ENCODE results near the gene PIN4.

PIN4 gene

DNA sequence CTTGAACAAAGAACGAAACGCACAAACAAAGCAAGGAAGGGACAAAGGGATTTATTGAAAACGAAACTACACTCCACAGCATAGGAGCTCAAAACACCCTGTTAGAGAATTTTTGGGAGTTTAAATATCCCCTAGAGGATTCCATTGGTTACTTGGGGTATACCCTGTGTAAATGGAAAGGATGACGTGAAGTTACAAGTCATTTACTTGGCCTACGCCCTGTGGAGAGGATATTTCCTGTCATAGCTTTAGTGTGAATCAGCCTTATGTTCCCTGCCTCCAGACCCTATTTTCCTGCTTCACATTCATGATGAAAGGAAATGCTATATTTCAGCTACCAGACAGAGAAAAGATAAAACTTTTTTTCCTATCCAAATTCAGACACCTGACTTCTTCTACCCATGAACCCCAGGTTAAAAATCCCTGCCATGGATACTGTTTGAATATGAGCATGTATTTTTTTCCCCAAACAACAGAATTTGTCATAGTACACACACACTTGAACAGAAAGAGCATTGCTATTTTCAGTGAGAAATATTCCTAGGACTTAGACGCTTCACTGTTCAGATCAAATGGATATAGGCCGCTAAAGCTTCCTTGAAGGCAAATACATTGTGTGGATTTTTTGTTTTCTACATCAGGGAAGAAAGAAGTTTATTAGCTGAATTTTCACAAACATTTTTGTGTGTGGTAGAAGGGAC, 20.4 kb downstream of the PIN4 start:
- Histone ChIP-seq H3K9me2 (replicated peaks; ENCODE audit: insufficient read depth, low read length) (no peaks in the 10 kb centered on the region), H3K36me3 (replicated peaks; ENCODE audit: insufficient read depth, low read length) (no peaks in the 10 kb centered on the region), H3K4me1 (ENCODE audit: low read length) (no peaks in the 10 kb centered on the region), H4K20me1 (ENCODE audit: insufficient read depth, low read length) (no peaks in the 10 kb centered on the region), H3K27me3 (replicated peaks; ENCODE audit: insufficient read depth, low read length) (no peaks in the 10 kb centered on the region), H3K9ac (ENCODE audit: low read length) (no peak overlapping the region), H3K9me3 (replicated peaks; ENCODE audit: insufficient read depth, low read length) (no peaks in the 10 kb centered on the region), H3K79me2 (ENCODE audit: low read length) (peaks cover 9% of the 10 kb centered on the region; the same call in 1 of the 2 replicates), H3K27ac (ENCODE audit: low read length) (no peak overlapping the region), H3F3A (ENCODE audit: insufficient read depth, low read length) (no peaks in the 10 kb centered on the region), H2AFZ (ENCODE audit: low read length) (no peak overlapping the region), H3K4me2 (ENCODE audit: low read depth, low read length) (no peak overlapping the region), H3K4me3 (ENCODE audit: low read length) (no peak overlapping the region)
- TF ChIP-seq EZH2 (optimal IDR thresholded peaks at IDR 0.05; ENCODE audit: low read depth, low read length) (no peak), CTCF (IDR thresholded peaks at IDR 0.05; ENCODE audit: low read length) (no peak), EZH2phosphoT487 (IDR thresholded peaks at IDR 0.05; ENCODE audit: low read length) (no peak)
- no peak for DNase-seq

GRCh38 chrX:72202792-72203401, 21.3 kb downstream of the PIN4 start:
- Histone ChIP-seq H3K27ac (ENCODE audit: low read length) (no peak overlapping the region), H2AFZ (ENCODE audit: low read length) (no peak overlapping the region), H4K20me1 (ENCODE audit: insufficient read depth, low read length) (no peaks in the 10 kb centered on the region), H3K4me2 (ENCODE audit: low read depth, low read length) (no peak overlapping the region), H3F3A (ENCODE audit: insufficient read depth, low read length) (no peaks in the 10 kb centered on the region), H3K79me2 (ENCODE audit: low read length) (peaks cover 15% of the 10 kb centered on the region; the same call in 1 of the 2 replicates), H3K9me2 (replicated peaks; ENCODE audit: insufficient read depth, low read length) (no peaks in the 10 kb centered on the region), H3K27me3 (replicated peaks; ENCODE audit: insufficient read depth, low read length) (no peaks in the 10 kb centered on the region), H3K9ac (ENCODE audit: low read length) (no peak overlapping the region), H3K36me3 (replicated peaks; ENCODE audit: insufficient read depth, low read length) (no peaks in the 10 kb centered on the region), H3K4me3 (ENCODE audit: low read length) (no peak overlapping the region), H3K9me3 (replicated peaks; ENCODE audit: insufficient read depth, low read length) (no peaks in the 10 kb centered on the region), H3K4me1 (ENCODE audit: low read length) (no peaks in the 10 kb centered on the region)
- no peak for DNase-seq
- TF ChIP-seq CTCF (IDR thresholded peaks at IDR 0.05; ENCODE audit: low read length) (no peak), EZH2 (optimal IDR thresholded peaks at IDR 0.05; ENCODE audit: low read depth, low read length) (no peak), EZH2phosphoT487 (IDR thresholded peaks at IDR 0.05; ENCODE audit: low read length) (no peak)

DNA sequence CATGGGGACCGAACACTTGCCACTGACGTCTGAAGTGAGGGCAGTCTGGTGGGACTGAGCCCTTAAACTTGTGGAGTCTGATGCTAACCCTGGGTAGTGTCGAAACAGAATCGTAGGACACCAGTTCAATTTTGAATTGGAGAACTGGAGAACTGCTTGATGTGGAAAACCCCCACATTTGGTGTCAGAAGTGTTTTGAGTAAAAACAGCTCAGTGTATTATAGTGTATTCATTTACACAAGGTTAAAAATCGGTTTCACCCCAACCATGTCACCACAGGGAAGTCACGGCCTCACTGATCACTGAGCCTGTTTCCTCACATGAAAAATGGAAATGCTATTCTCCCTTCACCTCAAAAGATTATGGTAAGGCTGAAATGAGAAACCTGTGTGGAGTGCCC, 21.9 kb downstream of the PIN4 start:
- H3K27ac ChIP-seq (ENCODE audit: low read length) = no peak overlapping the region
- H4K20me1 ChIP-seq (ENCODE audit: insufficient read depth, low read length) = no peaks in the 10 kb centered on the region
- no peak overlapping the region for H3K9ac ChIP-seq (ENCODE audit: low read length)
- H3K9me3 ChIP-seq (replicated peaks; ENCODE audit: insufficient read depth, low read length) = no peaks in the 10 kb centered on the region
- H3K4me2 ChIP-seq (ENCODE audit: low read depth, low read length) = no peak overlapping the region
- no peak overlapping the region for H3K4me3 ChIP-seq (ENCODE audit: low read length)
- no peaks in the 10 kb centered on the region for H3K27me3 ChIP-seq (replicated peaks; ENCODE audit: insufficient read depth, low read length)
- DNase-seq = no peak
- TF ChIP-seq CTCF (IDR thresholded peaks at IDR 0.05; ENCODE audit: low read length) (no peak), EZH2phosphoT487 (IDR thresholded peaks at IDR 0.05; ENCODE audit: low read length) (no peak), EZH2 (optimal IDR thresholded peaks at IDR 0.05; ENCODE audit: low read depth, low read length) (no peak)
- H3F3A ChIP-seq (ENCODE audit: insufficient read depth, low read length) = no peaks in the 10 kb centered on the region
- H3K4me1 ChIP-seq (ENCODE audit: low read length) = no peaks in the 10 kb centered on the region
- H2AFZ ChIP-seq (ENCODE audit: low read length) = no peak overlapping the region
- no peaks in the 10 kb centered on the region for H3K9me2 ChIP-seq (replicated peaks; ENCODE audit: insufficient read depth, low read length)
- peaks cover 15% of the 10 kb centered on the region; the same call in 1 of the 2 replicates for H3K79me2 ChIP-seq (ENCODE audit: low read length)
- no peaks in the 10 kb centered on the region for H3K36me3 ChIP-seq (replicated peaks; ENCODE audit: insufficient read depth, low read length)

Measured in MM.1S (cell line).